IMR-90 (cell line): ENCODE data around the gene SMARCA4. TPM values are rescaled to one million over a fixed set of nuclear protein-coding genes. Genes with fewer than 3 reads are reported as not detected.

Experiments
- ATAC-seq: fragments of 200-7000 bp; cut with Tn5 transposase; 2 replicates; pipeline ENCODE4 v1.9.1; 2020; ENCODE audit warnings: low read depth, mild to moderate bottlenecking, moderate library complexity
- BruUV-seq: library from RNA; stranded (reverse); fragments of 400-500 nt; replicated peaks from 2 replicates; lab custom pipeline; 2021; lab: Mats Ljungman, UMichigan
- CTCF ChIA-PET: fragments of 300-600 bp; formaldehyde crosslinking; extraction: SDS; loops from one replicate; lab custom pipeline; 2021; ENCODE audit warnings: antibody characterized with exemption; lab: Yijun Ruan, JAX
- POLR2A ChIA-PET: fragments of 300-600 bp; sonication (Branson Sonifier 250); formaldehyde crosslinking; loops from one replicate; lab custom pipeline; 2022; ENCODE audit warnings: antibody characterized with exemption; ENCODE audit not compliant: unreplicated experiment; lab: Charles Lee
- DNase-seq: peaks from one replicate; pipeline ENCODE4 v3.0.0; 2013
- H2AFZ ChIP-seq: replicated peaks from 2 replicates; pipeline ENCODE3; 2013; ENCODE audit warnings: low read length, mild to moderate bottlenecking; ENCODE audit not compliant: poor library complexity
- H2AK5ac ChIP-seq: 2 replicates; pipeline ENCODE4 v1.6.1; 2013; ENCODE audit warnings: low read depth, low read length, inconsistent platforms
- H2AK9ac ChIP-seq: replicated peaks from 2 replicates; pipeline ENCODE3; 2013; ENCODE audit warnings: mild to moderate bottlenecking, low read depth, low read length, moderate library complexity; ENCODE audit not compliant: poor library complexity
- H2BK120ac ChIP-seq: 2 replicates; pipeline ENCODE4 v1.6.1; 2013; ENCODE audit warnings: low read depth, low read length, inconsistent platforms
- H2BK15ac ChIP-seq: 3 replicates; pipeline ENCODE4 v1.6.1; 2013; ENCODE audit warnings: low read depth, low read length, inconsistent platforms
- H2BK20ac ChIP-seq: 2 replicates; pipeline ENCODE4 v1.6.1; 2013; ENCODE audit warnings: low read depth, mild to moderate bottlenecking, inconsistent platforms, low read length, moderate library complexity
- H2BK5ac ChIP-seq: 2 replicates; pipeline ENCODE4 v1.6.1; 2013; ENCODE audit warnings: mild to moderate bottlenecking, low read depth, low read length, inconsistent platforms; ENCODE audit not compliant: poor library complexity, severe bottlenecking
- H3K14ac ChIP-seq: replicated peaks from 2 replicates; pipeline ENCODE4 v1.6.1; 2013; ENCODE audit warnings: low read depth, low read length, inconsistent platforms
- H3K18ac ChIP-seq: 2 replicates; pipeline ENCODE4 v1.6.1; 2013; ENCODE audit warnings: low read depth, low read length, control low read depth
- H3K23ac ChIP-seq: 2 replicates; pipeline ENCODE4 v1.6.1; 2013; ENCODE audit warnings: low read depth, low read length, inconsistent platforms
- H3K27ac ChIP-seq: 2 replicates; pipeline ENCODE4 v1.5.1; 2013; ENCODE audit warnings: mild to moderate bottlenecking, control low read depth, low read length; ENCODE audit not compliant: insufficient read depth
- H3K27me3 ChIP-seq: 2 replicates; pipeline ENCODE4 v1.6.1; 2013; ENCODE audit warnings: low read length; ENCODE audit not compliant: control insufficient read depth, insufficient read depth
- H3K36me3 ChIP-seq: 2 replicates; pipeline ENCODE4 v1.6.1; 2013; ENCODE audit warnings: low read length, mixed read lengths; ENCODE audit not compliant: control insufficient read depth, insufficient read depth
- H3K4ac ChIP-seq: 2 replicates; pipeline ENCODE4 v1.6.1; 2013; ENCODE audit warnings: low read depth, low read length, inconsistent platforms
- H3K4me1 ChIP-seq: 2 replicates; pipeline ENCODE4 v1.6.1; 2013; ENCODE audit warnings: low read length, mixed read lengths; ENCODE audit not compliant: control insufficient read depth, insufficient read depth
- H3K4me2 ChIP-seq: 2 replicates; pipeline ENCODE4 v1.6.1; 2013; ENCODE audit warnings: low read depth, mild to moderate bottlenecking, control low read depth, low read length, moderate library complexity
- H3K4me3 ChIP-seq: 2 replicates; pipeline ENCODE4 v1.5.1; 2013; ENCODE audit warnings: low read depth, mild to moderate bottlenecking, control low read depth, low read length, moderate library complexity; ENCODE audit not compliant: insufficient read depth
- H3K56ac ChIP-seq: 2 replicates; pipeline ENCODE4 v1.6.1; 2013; ENCODE audit warnings: low read length, inconsistent platforms; ENCODE audit not compliant: insufficient read depth; ENCODE audit errors: extremely low read depth
- H3K79me1 ChIP-seq, 2 experiments: 2 replicates each; pipeline ENCODE4 v1.6.1; 2013; ENCODE audit warnings: low read length in 2 of 2, inconsistent platforms in 1 of 2, low read depth in 1 of 2
- H3K9ac ChIP-seq: 2 replicates; pipeline ENCODE4 v1.6.1; 2013; ENCODE audit warnings: low read depth, low read length, control low read depth
- H3K9me1 ChIP-seq: 2 replicates; pipeline ENCODE4 v1.6.1; 2013; ENCODE audit warnings: low read length, inconsistent platforms; ENCODE audit not compliant: insufficient read depth
- H3K9me3 ChIP-seq: 2 replicates; pipeline ENCODE4 v1.6.1; 2013; ENCODE audit warnings: low read length; ENCODE audit not compliant: control insufficient read depth, insufficient read depth
- H4K20me1 ChIP-seq: 2 replicates; pipeline ENCODE4 v1.6.1; 2013; ENCODE audit warnings: low read length, inconsistent platforms; ENCODE audit not compliant: insufficient read depth
- H4K5ac ChIP-seq: 2 replicates; pipeline ENCODE4 v1.6.1; 2013; ENCODE audit warnings: mild to moderate bottlenecking, low read depth, low read length, control low read depth
- H4K8ac ChIP-seq, 2 experiments: 2 replicates each; pipeline ENCODE4 v1.6.1; 2013; ENCODE audit warnings: low read depth in 2 of 2, low read length in 2 of 2, control low read depth in 1 of 2, inconsistent platforms in 1 of 2
- H4K91ac ChIP-seq: 2 replicates; pipeline ENCODE4 v1.6.1; 2013; ENCODE audit warnings: low read depth, low read length, inconsistent platforms; ENCODE audit not compliant: insufficient read depth
- CEBPB ChIP-seq: IDR thresholded peaks from 2 replicates; pipeline ENCODE4 v1.6.1; 2012; ENCODE audit warnings: low read depth, low read length, improper control_type of control experiment
- FOS ChIP-seq: fragments of 150-350 bp; IDR thresholded peaks from 2 replicates; pipeline ENCODE4 v1.6.1; 2016; ENCODE audit warnings: low read depth, low read length
- POLR2A ChIP-seq: IDR thresholded peaks from 2 replicates; pipeline ENCODE4 v1.6.1; 2012; ENCODE audit warnings: mild to moderate bottlenecking, low read depth, low read length
- WGBS, 2 experiments: methylation state at CpG; one replicate each; pipeline versions ENCODE4 v1.1.5 to v1.1.7; 2013; ENCODE audit warnings: missing lambda C conversion rate in 2 of 2; ENCODE audit not compliant: insufficient read length in 1 of 2; ENCODE audit errors: extremely low coverage in 2 of 2; 5-methylcytosine and 5-hydroxymethylcytosine counted together
- dilution Hi-C: fragments of 300-500 bp; cut with HindIII; formaldehyde crosslinking; loops from one replicate; pipeline ENCODE4 v1.14.3; 2018; ENCODE audit warnings: low sequenced_read_pairs; ENCODE audit not compliant: unreplicated experiment
- in situ Hi-C: fragments of 300-500 bp; cut with MboI; formaldehyde crosslinking; loops from 3 replicates; pipeline ENCODE4 v1.14.3; 2019; ENCODE audit warnings: low sequenced_read_pairs, inconsistent platforms, mixed read lengths
- intact Hi-C: fragments of 100-400 bp; cut with micrococcal nuclease; formaldehyde crosslinking; loops from 2 replicates; pipeline ENCODE4 v1.10.0; 2022
- polyA plus RNA-seq, 3 experiments: library from polyadenylated mRNA; depleted of rRNA; stranded (reverse); fragments of >200 nt; gene quantifications; 2 replicates each; pipeline ENCODE4 v1.2.3, GENCODE V29; 2012; ENCODE audit warnings: low replicate concordance in 1 of 3
- total RNA-seq: library from RNA; depleted of rRNA; stranded (reverse); fragments of >200 nt; gene quantifications from 2 replicates; pipeline ENCODE4 v1.2.3, GENCODE V29; 2012
- TF ChIP-seq, protein P1 (sequence below): fragments of 150-350 bp; IDR thresholded peaks from 2 replicates; pipeline ENCODE4 v1.6.1; 2016; ENCODE audit warnings: low read depth, mild to moderate bottlenecking, low read length, moderate library complexity, borderline replicate concordance
- TF ChIP-seq, protein P2 (sequence below): conservative IDR thresholded peaks from 2 replicates; pipeline ENCODE4 v1.5.1; 2012; ENCODE audit warnings: mild to moderate bottlenecking, low read depth, low read length, improper control_type of control experiment

Gene SMARCA4
- total and polyA plus RNA-seq, 2 of the 4 experiments (the other 2 are of a cell fraction), result 41.4 to 85.6 TPM

DNA sequence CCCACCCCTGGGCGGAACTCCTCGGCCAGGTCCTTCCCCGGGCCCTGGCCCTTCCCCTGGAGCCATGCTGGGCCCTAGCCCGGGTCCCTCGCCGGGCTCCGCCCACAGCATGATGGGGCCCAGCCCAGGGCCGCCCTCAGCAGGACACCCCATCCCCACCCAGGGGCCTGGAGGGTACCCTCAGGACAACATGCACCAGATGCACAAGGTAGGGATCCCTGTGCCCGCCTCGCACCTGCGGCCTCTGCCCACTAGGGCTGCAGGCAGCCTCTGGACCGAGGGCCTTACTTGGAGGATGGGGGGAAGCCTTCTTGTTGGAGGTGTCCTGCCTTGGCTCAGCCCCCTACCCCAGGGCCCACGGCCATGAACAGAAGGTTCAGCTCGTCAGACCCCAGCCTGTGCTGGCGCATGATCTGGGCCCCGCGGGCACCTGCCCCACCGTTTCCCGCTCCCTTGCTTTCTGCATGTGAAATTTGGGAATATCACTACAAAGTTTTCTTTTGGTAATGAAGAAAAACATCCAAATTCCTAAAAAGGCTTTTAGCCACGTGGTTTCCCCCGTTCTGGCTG, 23.4 kb downstream of the SMARCA4 start:
- H3K4me2 ChIP-seq, result no peak overlapping the region
- ChIA-PET POLR2A (no interaction called here), CTCF (no interaction called here)
- H2BK5ac ChIP-seq, result no peak overlapping the region
- H3K14ac ChIP-seq, result no peak overlapping the region
- no peaks in the 10 kb centered on the region for H3K27me3 ChIP-seq
- H2AK5ac ChIP-seq, result no peak overlapping the region
- no peak overlapping the region for H2AK9ac ChIP-seq
- intact Hi-C loops, result loop anchor here (5.0 kb wide), 1 partner anchor 42 kb away; no protein-coding TSS in a partner anchor
- no TSS peak for BruUV-seq
- H3K18ac ChIP-seq, result no peak overlapping the region
- no peak overlapping the region for H4K5ac ChIP-seq
- no peak overlapping the region for H3K23ac ChIP-seq
- H3K79me1 ChIP-seq, result peaks cover 15 to 79% of the 10 kb centered on the region in 2 experiments
- no peak overlapping the region for H2BK20ac ChIP-seq
- 79% methylated on average over 5 of the region's 21 CpGs; no CpG with 5 or more reads in 1 of the 2 experiments for WGBS, 2 experiments
- no peak overlapping the region for H3K56ac ChIP-seq
- no peak overlapping the region for H2BK15ac ChIP-seq
- H4K8ac ChIP-seq, result no peak overlapping the region
- no peak overlapping the region for H3K4ac ChIP-seq
- peaks cover 77% of the 10 kb centered on the region for H4K20me1 ChIP-seq
- no peak for DNase-seq
- dilution Hi-C loops, result no loop called here
- H3K9ac ChIP-seq, result no peak overlapping the region
- no peak for ATAC-seq
- in situ Hi-C loops, result no loop called here
- no peak overlapping the region for H2AFZ ChIP-seq
- peaks cover 58% of the 10 kb centered on the region for H3K36me3 ChIP-seq
- no peak overlapping the region for H3K27ac ChIP-seq
- H3K4me3 ChIP-seq, result no peak overlapping the region
- H3K9me1 ChIP-seq, result peaks cover 7% of the 10 kb centered on the region; the same call in 1 of the 2 replicates
- no peak overlapping the region for H4K91ac ChIP-seq
- no peaks in the 10 kb centered on the region for H3K9me3 ChIP-seq
- H2BK120ac ChIP-seq, result no peak overlapping the region
- H3K4me1 ChIP-seq, result peaks cover 3% of the 10 kb centered on the region
- no peak for TF ChIP-seq POLR2A
- TF ChIP-seq, protein P1, sequence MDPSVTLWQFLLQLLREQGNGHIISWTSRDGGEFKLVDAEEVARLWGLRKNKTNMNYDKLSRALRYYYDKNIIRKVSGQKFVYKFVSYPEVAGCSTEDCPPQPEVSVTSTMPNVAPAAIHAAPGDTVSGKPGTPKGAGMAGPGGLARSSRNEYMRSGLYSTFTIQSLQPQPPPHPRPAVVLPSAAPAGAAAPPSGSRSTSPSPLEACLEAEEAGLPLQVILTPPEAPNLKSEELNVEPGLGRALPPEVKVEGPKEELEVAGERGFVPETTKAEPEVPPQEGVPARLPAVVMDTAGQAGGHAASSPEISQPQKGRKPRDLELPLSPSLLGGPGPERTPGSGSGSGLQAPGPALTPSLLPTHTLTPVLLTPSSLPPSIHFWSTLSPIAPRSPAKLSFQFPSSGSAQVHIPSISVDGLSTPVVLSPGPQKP, result no peak
- no peak for TF ChIP-seq FOS
- TF ChIP-seq, protein P2, sequence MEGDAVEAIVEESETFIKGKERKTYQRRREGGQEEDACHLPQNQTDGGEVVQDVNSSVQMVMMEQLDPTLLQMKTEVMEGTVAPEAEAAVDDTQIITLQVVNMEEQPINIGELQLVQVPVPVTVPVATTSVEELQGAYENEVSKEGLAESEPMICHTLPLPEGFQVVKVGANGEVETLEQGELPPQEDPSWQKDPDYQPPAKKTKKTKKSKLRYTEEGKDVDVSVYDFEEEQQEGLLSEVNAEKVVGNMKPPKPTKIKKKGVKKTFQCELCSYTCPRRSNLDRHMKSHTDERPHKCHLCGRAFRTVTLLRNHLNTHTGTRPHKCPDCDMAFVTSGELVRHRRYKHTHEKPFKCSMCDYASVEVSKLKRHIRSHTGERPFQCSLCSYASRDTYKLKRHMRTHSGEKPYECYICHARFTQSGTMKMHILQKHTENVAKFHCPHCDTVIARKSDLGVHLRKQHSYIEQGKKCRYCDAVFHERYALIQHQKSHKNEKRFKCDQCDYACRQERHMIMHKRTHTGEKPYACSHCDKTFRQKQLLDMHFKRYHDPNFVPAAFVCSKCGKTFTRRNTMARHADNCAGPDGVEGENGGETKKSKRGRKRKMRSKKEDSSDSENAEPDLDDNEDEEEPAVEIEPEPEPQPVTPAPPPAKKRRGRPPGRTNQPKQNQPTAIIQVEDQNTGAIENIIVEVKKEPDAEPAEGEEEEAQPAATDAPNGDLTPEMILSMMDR, result no peak
- no peak for TF ChIP-seq CEBPB
